ENCODE measurements around the gene LTF. TPM values are rescaled to one million over a fixed set of nuclear protein-coding genes. Genes with fewer than 3 reads are reported as not detected.

LTF gene
- total RNA-seq, 1 experiment from 2014 or later = not detected

DNA sequence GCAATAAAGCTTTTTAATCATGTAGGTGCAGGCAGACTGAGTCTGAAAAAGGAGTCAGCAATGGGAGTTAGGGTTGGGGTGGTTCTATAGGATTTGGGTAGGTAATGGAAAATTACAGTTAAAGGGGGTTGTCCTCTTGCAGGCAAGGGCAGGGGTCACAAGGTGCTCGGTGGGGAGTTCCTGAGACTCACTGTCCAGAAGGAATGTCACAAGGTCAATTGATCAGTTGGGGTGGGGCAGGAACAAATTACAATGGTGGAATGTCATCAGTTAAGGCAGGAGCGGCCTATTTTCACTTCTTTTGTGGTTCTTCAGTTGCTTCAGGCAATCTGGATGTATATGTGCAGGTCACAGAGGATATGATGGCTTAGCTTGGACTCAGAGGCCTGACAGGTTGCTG, 71.7 kb downstream of the LTF start:
- ChIA-PET POLR2A (no interaction called here), RAD21 (ENCODE audit: low non-redundant PET in 1 of 2, low total read pairs in 2 of 2, uncharacterized antibody in 2 of 2, unreplicated experiment in 2 of 2) (interaction anchor here in 1 of 2 experiments (0.6 kb wide), 1 partner anchor 1140 kb away, joined by 3 read pairs; no protein-coding TSS in a partner anchor), CTCF (no interaction called here)
- Histone ChIP-seq H4K20me1 (ENCODE audit: insufficient read depth) (no peaks in the 10 kb centered on the region), H3K27me3 (ENCODE audit: insufficient read depth, low read length) (no peaks in the 10 kb centered on the region), H3K79me2 (ENCODE audit: insufficient read depth, low read length) (no peaks in the 10 kb centered on the region), H3K4me2 (ENCODE audit: low read length) (no peak overlapping the region), H3K36me3 (ENCODE audit: control insufficient read depth in 1 of 2, insufficient read depth in 2 of 2, low read length in 2 of 2) (no peaks in the 10 kb centered on the region), H3K9ac (ENCODE audit: low read length) (no peak overlapping the region), H3K9me2 (ENCODE audit: insufficient read depth) (no peaks in the 10 kb centered on the region), H3K9me3 (ENCODE audit: control insufficient read depth in 1 of 2, insufficient read depth in 1 of 2, low read depth in 1 of 2, low read length in 2 of 2) (no peaks in the 10 kb centered on the region), H2AFZ (ENCODE audit: low read depth, low read length, poor library complexity, severe bottlenecking) (no peak overlapping the region), H3K4me1 (ENCODE audit: control insufficient read depth in 1 of 2, insufficient read depth in 2 of 2, low read length in 2 of 2) (no peaks in the 10 kb centered on the region), H3K4me3 (replicated peaks in 1 of 2; ENCODE audit: low read depth in 1 of 2, low read length in 2 of 2) (no peak overlapping the region), H3K27ac (ENCODE audit: low read depth, low read length) (no peak overlapping the region)
- no peak for TF ChIP-seq CBX3 (IDR thresholded peaks at IDR 0.05; ENCODE audit: low read depth)
- TF ChIP-seq, protein P1, sequence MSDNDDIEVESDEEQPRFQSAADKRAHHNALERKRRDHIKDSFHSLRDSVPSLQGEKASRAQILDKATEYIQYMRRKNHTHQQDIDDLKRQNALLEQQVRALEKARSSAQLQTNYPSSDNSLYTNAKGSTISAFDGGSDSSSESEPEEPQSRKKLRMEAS (IDR thresholded peaks at IDR 0.05) = no peak
- TF ChIP-seq YY1 (IDR thresholded peaks at IDR 0.05; ENCODE audit: extremely low read depth, insufficient replicate concordance, low read depth, low read length) = no peak
- TF ChIP-seq POLR2AphosphoS5 (IDR thresholded peaks at IDR 0.05; ENCODE audit: low read depth, low read length) = no peak
- no peak for TF ChIP-seq EZH2phosphoT487 (IDR thresholded peaks at IDR 0.05; ENCODE audit: borderline replicate concordance)
- TF ChIP-seq, protein P2, sequence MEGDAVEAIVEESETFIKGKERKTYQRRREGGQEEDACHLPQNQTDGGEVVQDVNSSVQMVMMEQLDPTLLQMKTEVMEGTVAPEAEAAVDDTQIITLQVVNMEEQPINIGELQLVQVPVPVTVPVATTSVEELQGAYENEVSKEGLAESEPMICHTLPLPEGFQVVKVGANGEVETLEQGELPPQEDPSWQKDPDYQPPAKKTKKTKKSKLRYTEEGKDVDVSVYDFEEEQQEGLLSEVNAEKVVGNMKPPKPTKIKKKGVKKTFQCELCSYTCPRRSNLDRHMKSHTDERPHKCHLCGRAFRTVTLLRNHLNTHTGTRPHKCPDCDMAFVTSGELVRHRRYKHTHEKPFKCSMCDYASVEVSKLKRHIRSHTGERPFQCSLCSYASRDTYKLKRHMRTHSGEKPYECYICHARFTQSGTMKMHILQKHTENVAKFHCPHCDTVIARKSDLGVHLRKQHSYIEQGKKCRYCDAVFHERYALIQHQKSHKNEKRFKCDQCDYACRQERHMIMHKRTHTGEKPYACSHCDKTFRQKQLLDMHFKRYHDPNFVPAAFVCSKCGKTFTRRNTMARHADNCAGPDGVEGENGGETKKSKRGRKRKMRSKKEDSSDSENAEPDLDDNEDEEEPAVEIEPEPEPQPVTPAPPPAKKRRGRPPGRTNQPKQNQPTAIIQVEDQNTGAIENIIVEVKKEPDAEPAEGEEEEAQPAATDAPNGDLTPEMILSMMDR (IDR thresholded peaks at IDR 0.05 in 2 of 3, conservative IDR thresholded peaks at IDR 0.05 in 1 of 3; ENCODE audit: borderline replicate concordance in 1 of 3, insufficient read depth in 1 of 3, low read depth in 2 of 3, low read length in 2 of 3) = no peak
- no peak for TF ChIP-seq CEBPB (IDR thresholded peaks at IDR 0.05; ENCODE audit: low read depth)
- TF ChIP-seq, protein P3, sequence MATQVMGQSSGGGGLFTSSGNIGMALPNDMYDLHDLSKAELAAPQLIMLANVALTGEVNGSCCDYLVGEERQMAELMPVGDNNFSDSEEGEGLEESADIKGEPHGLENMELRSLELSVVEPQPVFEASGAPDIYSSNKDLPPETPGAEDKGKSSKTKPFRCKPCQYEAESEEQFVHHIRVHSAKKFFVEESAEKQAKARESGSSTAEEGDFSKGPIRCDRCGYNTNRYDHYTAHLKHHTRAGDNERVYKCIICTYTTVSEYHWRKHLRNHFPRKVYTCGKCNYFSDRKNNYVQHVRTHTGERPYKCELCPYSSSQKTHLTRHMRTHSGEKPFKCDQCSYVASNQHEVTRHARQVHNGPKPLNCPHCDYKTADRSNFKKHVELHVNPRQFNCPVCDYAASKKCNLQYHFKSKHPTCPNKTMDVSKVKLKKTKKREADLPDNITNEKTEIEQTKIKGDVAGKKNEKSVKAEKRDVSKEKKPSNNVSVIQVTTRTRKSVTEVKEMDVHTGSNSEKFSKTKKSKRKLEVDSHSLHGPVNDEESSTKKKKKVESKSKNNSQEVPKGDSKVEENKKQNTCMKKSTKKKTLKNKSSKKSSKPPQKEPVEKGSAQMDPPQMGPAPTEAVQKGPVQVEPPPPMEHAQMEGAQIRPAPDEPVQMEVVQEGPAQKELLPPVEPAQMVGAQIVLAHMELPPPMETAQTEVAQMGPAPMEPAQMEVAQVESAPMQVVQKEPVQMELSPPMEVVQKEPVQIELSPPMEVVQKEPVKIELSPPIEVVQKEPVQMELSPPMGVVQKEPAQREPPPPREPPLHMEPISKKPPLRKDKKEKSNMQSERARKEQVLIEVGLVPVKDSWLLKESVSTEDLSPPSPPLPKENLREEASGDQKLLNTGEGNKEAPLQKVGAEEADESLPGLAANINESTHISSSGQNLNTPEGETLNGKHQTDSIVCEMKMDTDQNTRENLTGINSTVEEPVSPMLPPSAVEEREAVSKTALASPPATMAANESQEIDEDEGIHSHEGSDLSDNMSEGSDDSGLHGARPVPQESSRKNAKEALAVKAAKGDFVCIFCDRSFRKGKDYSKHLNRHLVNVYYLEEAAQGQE (IDR thresholded peaks at IDR 0.05; ENCODE audit: low read depth) = no peak
- TF ChIP-seq EGR1 (IDR thresholded peaks at IDR 0.05; ENCODE audit: low read depth) = no peak
- TF ChIP-seq POLR2A (IDR thresholded peaks at IDR 0.05; ENCODE audit: borderline replicate concordance, extremely low read depth, insufficient read depth, insufficient read length) = no peak
- TF ChIP-seq ZFX (IDR thresholded peaks at IDR 0.05) = no peak
- TF ChIP-seq ELF1 (IDR thresholded peaks at IDR 0.05; ENCODE audit: borderline replicate concordance, low read depth) = no peak
- TF ChIP-seq, protein P4, sequence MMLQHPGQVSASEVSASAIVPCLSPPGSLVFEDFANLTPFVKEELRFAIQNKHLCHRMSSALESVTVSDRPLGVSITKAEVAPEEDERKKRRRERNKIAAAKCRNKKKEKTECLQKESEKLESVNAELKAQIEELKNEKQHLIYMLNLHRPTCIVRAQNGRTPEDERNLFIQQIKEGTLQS (IDR thresholded peaks at IDR 0.05) = no peak
- TF ChIP-seq SRF (IDR thresholded peaks at IDR 0.05; ENCODE audit: low read depth) = no peak
- TF ChIP-seq, protein P5, sequence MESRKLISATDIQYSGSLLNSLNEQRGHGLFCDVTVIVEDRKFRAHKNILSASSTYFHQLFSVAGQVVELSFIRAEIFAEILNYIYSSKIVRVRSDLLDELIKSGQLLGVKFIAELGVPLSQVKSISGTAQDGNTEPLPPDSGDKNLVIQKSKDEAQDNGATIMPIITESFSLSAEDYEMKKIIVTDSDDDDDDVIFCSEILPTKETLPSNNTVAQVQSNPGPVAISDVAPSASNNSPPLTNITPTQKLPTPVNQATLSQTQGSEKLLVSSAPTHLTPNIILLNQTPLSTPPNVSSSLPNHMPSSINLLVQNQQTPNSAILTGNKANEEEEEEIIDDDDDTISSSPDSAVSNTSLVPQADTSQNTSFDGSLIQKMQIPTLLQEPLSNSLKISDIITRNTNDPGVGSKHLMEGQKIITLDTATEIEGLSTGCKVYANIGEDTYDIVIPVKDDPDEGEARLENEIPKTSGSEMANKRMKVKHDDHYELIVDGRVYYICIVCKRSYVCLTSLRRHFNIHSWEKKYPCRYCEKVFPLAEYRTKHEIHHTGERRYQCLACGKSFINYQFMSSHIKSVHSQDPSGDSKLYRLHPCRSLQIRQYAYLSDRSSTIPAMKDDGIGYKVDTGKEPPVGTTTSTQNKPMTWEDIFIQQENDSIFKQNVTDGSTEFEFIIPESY (IDR thresholded peaks at IDR 0.05; ENCODE audit: extremely low read depth, insufficient replicate concordance, low read length) = no peak
- no peak for TF ChIP-seq RAD21 (IDR thresholded peaks at IDR 0.05; ENCODE audit: low read depth)
- TF ChIP-seq TCF7L2 (IDR thresholded peaks at IDR 0.05; ENCODE audit: borderline replicate concordance, extremely low read depth, insufficient read depth, insufficient read length) = no peak
- TF ChIP-seq JUND (IDR thresholded peaks at IDR 0.05) = no peak
- no peak for TF ChIP-seq FOSL1 (IDR thresholded peaks at IDR 0.05; ENCODE audit: low read depth)
- TF ChIP-seq SIN3A (IDR thresholded peaks at IDR 0.05; ENCODE audit: low read depth) = no peak
- no peak for DNase-seq (ENCODE audit: low read depth, low spot score)
- BruUV-seq (replicated peaks) = no TSS peak
- intact Hi-C loops (cut with micrococcal nuclease) = no loop called here
- no peak for ATAC-seq
